ENCODE measurements around the gene CLDN20.
"Not testable (repeated sequence)": the region's sequence is repeated elsewhere in the genome, so short reads cannot be mapped to it uniquely, and the experiment has no call there.

The CLDN20 gene

DNA sequence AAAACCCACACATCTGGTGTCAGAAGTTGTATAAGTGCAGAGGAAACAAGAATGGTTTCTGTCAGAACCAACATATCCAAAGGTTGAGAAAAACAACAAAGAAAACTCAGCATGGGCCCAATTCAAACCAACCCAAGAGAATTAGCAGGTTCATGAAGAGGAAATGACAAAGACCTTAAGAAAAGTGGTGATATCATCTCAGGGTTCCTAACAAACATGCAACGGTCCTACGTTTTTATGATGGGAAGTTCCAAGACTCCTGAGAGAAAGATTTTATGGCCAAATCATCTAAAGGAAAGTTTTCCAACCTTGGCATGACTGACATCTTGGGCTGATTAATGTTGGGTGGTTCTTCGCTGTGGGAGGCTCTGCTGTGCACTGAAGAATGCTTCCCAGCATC, 27.5 kb downstream of the CLDN20 start:
- DNase-seq, result no peak

DNA sequence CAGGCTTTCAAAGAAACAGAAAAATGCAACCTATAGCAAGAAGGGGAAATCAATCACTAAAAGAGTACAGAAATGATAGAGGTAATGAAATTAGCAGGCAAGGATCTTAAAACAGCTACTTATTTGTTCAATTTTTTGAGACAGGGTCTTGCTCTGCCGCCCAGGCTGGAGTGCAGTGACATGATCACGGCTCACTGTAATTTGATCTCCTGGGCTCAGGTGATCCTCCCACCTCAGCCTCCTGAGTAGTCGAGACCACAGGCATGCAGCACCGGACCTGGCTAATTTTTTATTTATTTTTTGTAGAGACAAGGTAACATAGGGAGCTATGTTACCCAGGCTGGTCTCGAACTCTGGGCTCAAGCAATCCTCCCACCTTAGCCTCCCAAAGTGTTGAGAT, 28.9 kb downstream of the CLDN20 start:
- DNase-seq, result no peak
- intact Hi-C loops (cut with DNase I), result no loop called here

More for the DNA sequence above, 27.5 kb downstream of the CLDN20 start:
- intact Hi-C loops (cut with DNase I), result no loop called here

DNA sequence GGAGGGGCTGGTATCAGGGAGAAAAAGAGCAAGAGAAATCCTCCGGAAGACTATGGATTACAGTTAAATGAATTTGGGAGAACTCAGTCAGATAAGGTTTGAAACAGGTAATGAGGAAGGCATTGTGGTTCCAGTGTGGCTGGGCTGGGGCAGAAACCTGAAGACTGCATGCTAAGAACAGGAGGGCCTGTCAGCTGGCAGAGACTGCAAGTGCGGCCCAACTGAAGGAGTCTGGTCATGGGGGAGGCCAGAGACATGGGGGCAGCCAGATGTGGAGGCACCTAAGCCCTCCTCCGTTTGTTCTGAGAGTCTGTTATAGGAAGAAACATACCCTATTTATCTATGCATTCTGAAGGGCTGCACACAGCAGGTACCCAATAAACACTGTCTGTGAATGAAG, 33.9 kb downstream of the CLDN20 start:
- no peak for DNase-seq

DNA sequence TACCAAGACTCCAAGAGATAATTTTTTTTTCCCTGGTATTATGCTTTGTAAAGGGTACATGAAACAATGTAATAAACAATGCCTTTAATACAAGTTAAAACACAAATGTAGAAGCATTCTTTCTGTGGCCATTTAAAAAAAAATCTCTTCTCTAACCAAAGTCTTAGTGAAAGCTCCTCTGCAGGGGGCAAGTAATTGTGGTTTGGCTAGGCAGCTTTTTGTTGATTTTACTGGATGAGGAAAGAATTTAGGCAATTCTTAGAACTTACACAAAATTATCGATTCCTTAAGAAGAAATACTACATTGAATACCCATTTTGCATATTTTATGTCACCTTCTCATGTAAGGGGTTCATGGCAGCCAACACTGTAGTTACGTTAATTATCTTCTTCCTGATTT, 38.1 kb downstream of the CLDN20 start:
- DNase-seq, result no peak

More for the DNA sequence above, 33.9 kb downstream of the CLDN20 start:
- intact Hi-C loops (cut with DNase I), result no loop called here

DNA sequence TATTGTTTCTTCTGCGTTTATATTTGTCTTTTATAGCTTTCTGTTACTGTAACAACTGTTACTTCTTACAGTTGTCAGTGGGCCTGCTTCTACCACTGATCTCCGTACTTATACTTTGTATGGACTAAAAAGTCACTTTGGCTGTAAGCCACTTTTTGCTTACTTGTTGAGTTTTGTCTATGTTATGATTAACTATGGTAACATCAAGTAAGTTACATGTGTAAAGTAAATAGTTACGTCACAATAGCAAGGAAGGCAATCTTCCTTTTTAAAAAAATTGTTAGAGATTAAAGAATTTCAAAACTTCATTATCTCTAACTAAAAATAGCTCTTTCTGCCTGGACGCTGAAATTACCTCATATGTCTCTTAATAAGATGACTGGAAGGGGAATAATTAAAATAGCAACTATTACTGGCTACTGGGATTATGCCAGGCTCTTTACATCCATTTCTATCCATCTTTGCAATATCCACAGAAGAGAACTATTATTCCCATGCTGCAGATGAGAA, 39.6 kb downstream of the CLDN20 start:
- intact Hi-C loops (cut with DNase I), result no loop called here
- no peak for DNase-seq

More for the DNA sequence above, 38.1 kb downstream of the CLDN20 start:
- intact Hi-C loops (cut with DNase I), result no loop called here

DNA sequence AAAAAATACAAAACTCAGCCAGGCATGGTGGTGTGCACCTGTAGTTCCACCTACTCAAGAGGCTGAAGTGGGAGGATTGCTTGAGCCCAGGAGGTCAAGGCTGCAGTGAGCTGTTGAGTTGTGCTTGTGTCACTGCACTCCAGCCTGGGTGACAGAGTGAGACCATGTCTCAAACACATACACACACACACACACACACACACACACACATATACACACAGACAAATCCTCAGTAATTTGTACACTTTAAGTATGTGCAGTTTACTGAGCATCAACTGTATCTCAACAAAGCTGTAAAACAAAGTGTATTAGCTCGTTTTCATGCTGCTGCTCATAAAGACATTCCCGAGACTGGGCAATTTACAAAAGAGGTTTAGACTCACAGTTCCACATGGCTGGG, 43.1 kb downstream of the CLDN20 start:
- intact Hi-C loops (cut with DNase I), result no loop called here
- no peak for DNase-seq

DNA sequence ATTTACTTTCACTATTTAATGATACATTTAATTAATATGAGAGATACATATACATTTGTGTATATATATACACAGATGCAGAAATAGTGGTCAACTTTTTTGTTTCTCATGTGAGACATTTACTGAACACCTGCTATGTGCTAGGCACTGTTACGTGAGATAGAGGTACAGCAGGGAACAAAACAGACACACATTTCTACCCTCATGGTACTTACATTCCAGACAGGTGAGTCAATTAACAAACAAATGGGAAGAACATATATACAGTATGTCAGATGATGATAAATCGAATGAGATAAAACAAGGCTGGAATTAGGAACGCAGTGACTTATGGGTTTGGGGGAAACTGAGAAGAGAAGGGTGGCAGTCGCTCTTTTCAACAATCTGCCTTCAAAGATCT, 45.3 kb downstream of the CLDN20 start:
- intact Hi-C loops (cut with DNase I), result no loop called here
- DNase-seq, result no peak

DNA sequence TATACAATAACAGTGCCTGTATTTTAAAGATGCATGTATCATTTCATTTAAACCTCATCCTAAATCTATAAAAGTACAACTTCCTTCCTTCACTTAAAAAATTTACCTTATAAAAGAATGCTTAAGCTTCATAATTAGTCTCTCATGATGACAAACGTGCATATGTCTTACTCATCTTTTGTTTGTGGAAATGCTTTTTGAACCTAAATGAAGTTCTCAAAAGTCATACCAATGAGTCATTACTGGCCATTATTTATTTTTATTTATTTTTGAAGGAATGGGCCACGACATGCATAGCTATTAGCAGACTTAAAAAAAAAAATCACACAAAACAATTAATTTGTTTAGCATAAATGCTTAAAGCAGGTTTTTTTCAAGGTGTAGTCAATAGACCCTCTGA, 46.8 kb downstream of the CLDN20 start:
- no peak for DNase-seq
- intact Hi-C loops (cut with DNase I), result loop anchor here (10.0 kb wide), 1 partner anchor 136 kb away; no protein-coding TSS in a partner anchor

DNA sequence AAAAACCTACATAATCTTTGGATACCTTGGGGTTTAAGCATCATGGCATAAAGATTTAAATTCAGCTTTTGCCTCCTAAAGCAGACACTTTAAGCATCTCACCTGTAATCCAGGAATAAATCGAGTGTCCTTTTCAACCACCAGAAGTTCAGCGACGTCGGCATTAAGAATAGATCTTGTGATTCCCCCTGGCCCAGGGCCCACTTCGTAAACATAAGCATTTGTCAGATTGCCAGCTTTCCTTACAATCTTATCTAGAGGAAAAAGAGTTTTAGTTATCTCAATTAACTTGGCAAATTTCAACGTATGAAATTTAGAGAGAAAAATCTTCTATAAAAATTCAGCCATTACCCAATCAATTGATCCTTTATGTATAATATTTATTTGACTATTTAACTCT, 47.3 kb downstream of the CLDN20 start:
- intact Hi-C loops (cut with DNase I), result loop anchor here (10.0 kb wide), 1 partner anchor 136 kb away; no protein-coding TSS in a partner anchor

DNA sequence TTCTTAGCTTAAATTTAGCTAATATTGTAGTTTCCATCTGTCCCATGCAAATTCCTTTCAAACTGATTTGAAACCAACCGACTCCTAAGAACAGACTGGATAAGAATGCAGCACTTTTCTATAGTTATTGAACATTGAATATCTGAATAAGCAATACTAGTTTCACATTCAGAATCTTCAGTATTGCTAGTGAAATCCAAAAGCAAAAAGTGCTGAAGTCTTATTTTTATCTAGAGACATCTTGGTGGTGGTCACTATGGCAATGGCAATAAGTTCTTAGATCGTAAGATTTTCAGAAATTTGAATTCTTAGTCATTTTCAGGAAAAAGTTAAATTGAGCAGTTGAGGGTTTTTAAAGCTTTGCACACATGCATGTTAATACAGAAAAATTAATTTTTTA, 47.8 kb downstream of the CLDN20 start:
- no peak for DNase-seq
- intact Hi-C loops (cut with DNase I), result loop anchor here (10.0 kb wide), 1 partner anchor 137 kb away; no protein-coding TSS in a partner anchor

More for the DNA sequence above, 47.3 kb downstream of the CLDN20 start:
- no peak for DNase-seq

DNA sequence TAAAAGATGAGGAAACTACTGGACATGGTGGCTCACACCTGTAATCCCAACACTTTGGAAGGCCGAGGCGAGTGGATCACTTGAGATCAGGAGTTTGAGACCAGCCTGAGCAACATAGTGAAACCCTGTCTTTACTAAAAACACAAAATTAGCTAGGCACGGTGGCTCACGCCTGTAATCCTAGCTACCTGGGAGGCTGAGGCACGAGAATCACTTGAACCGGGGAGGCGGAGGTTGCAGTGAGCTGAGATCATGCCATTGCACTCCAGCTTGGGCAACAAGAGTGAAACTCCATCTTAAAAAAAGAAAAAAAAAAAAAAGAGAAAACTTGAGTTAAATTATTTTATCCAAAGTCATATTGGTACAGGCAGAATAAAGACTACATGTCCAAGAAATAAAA, 49.1 kb downstream of the CLDN20 start:
- intact Hi-C loops (cut with DNase I), result loop anchor here (10.0 kb wide), 1 partner anchor 138 kb away; no protein-coding TSS in a partner anchor

DNA sequence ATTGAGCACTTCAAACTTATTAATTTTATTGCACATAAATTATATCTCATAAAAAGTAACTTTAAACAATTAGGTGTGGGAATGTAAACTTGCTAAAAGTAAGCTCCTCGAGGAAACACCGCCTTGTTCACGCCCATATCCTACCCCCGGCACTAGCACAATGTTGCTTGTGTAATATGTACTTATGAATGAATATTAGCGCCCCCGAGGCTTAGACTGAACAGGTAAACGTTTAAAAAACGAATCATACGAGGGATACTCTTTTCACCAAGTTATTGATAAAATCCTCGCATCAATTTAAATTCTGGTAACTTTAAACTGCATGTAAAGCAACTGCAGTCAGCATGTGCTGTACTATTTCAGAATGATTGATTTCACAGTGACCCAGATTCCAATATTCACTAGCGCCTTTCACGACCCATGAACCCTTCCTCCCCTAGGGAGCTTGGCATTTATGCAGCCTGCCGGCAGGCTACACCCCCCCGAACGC, 49.8 kb downstream of the CLDN20 start:
- peak in 11 of 42 donors; percentile 3 to 54 (median 14) for DNase-seq
- intact Hi-C loops (cut with DNase I), result loop anchor here (10.0 kb wide), 1 partner anchor 139 kb away; no protein-coding TSS in a partner anchor

More for the DNA sequence above, 49.1 kb downstream of the CLDN20 start:
- not testable (repeated sequence) for DNase-seq

DNA sequence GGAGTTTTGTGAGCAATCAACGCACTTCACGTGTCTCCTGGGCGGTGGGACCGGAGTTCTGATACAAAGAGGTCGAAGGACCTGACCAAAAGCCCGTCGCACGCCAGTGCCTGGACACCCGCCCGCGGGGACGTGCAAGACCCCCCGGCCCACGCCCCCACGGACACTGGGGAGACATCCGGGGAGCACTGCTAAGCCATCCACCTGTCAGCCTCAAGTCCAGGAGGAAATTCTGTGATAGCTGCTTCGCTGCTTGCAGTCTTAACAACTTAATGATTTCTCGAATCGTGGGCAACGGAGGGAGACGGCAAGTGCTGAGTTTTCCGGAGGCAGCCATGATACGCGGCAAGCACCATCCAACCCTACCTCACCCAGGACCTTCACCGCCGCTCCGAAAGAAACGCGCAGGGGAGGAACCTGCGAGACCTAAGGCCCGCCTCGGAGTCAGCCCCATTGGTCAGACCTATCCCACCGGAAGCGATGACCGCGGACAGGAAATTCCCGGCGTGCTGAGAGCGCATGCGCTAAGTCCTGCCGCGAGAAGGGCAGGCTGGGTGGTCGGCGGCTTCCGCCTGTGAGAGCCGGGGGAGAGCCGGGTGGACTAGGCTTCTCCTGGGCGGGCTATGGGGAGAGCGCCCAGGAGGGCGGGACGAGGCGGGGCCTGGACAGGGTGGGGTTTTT, 50.4 kb downstream of the CLDN20 start, which contains the start of gene TFB1M:
Gene TFB1M, minus strand, starts transcription at position 393 of the 681 bp plus-strand sequence. Its CDS starts 56 bp downstream, at position 337.
- intact Hi-C loops (cut with DNase I), result loop anchor here (10.0 kb wide), 1 partner anchor 139 kb away; no protein-coding TSS in a partner anchor
- DNase-seq, result peak; percentile 95 to 100 (median 98)

DNA sequence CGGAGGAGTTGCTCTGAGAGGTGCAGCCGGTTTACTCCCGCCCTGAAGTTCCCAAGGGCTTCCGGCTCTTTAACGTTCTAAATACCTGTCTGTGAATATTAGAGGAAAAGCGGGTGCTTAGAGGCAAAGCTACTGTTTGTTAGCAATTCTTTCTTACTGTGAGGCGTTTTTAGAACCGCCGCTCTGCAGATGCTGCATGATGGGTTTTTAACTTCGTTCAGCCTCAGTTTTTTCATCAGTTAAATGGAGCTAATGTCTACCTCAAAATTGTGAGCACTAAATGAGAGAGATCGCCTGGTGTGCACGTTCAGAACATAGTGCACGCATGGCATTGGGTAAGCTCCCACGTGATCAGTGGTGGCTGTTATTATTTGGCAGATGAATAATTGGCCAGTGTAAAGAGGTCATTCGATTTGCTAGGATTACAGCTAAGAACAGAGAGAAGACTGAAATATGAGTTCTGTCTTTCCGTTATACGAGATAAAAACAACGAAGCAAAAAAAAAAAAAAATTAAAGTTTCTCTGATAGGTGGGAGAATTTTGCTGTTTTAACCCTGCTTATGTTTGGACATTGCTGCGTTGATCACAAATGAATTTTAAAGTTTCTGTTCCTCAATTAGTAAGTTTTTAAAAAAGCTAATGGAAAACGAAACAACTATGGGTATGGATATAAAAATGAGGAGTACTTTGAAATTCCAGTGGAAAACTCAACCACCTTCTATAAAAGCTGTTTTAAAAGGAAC, 51.1 kb downstream of the CLDN20 start:
- peak in 37 of 42 donors; percentile 7 to 77 (median 41) for DNase-seq
- intact Hi-C loops (cut with DNase I), result loop anchor here (10.0 kb wide), 1 partner anchor 140 kb away; no protein-coding TSS in a partner anchor

DNA sequence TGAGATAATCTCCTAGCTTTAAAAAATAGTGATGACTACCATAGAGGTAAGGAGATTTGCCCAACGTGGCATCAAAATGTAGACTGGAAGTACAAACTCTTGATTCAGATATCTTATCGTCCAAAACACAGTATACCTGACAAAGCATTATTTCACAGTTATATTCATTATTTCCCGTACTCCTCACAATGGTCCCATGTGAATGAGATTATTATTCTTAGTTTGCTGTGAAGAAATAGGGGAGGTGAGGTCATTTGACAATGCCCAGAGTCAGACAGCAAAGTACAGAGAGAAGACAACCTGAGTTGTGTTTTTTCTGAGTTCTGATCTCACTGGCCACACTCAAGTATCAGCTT, 51.7 kb downstream of the CLDN20 start:
- intact Hi-C loops (cut with DNase I), result loop anchor here (10.0 kb wide), 1 partner anchor 141 kb away; no protein-coding TSS in a partner anchor
- no peak for DNase-seq

DNA sequence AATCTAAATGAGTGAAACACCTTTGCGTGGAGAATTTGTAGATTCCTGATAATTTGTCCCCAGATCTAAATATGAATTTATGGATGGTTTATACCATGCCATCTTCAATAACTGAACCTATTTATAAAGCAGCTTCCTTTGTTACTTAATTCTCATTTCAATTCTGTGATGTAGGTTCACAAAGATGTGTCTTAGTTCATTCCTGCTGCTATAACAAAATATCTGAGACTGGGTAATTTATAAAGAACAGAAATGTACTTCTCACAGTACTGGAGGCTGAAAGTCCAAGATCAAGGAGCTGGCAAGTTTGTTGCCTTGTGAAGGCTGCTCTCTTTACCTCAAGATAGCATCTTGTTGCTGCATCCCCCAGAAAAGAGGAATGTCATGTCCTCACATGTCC, 52.6 kb downstream of the CLDN20 start:
- intact Hi-C loops (cut with DNase I), result loop anchor here (10.0 kb wide), 1 partner anchor 142 kb away; no protein-coding TSS in a partner anchor
- no peak for DNase-seq

DNA sequence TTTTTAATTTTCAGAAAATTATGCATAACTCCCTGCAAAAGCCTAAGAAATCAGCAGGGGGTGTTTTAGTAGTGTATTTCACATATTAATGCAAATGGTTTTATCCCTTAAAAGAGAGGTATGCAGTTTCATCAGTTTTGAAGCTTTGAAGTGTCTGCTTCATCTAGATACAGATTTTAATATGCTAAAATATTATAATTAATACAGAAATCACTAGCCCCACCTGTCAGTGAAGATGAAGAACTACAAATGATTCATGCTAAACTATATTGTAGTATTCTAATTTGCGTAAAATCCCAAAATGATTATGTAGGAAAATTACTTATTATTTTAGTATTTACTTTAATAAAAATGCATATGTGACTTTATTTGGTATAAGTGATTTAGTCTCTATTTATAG, 53.4 kb downstream of the CLDN20 start:
- intact Hi-C loops (cut with DNase I), result loop anchor here (10.0 kb wide), 1 partner anchor 142 kb away; no protein-coding TSS in a partner anchor
- DNase-seq, result no peak

DNA sequence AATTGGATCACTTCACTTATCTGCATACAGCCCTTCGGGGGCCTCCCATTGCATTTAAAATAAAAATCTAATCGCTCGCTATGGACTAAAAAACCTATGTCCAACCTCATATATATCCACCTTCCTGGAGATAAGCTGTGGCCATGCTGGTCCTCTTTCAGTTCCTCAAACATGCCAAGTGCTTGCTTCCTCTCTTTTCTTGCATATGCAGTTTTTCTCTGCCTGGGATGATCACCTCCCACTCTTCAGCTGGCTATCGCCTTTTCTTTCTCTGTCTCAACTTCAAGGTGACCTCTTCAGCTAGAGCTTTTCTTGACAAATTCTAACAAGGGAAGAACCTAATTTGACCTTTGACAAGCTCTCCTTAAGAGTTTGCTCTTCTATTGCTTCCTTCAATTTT, 56.1 kb downstream of the CLDN20 start:
- DNase-seq, result peak in 2 of 42 donors; percentile 4 to 9
- intact Hi-C loops (cut with DNase I), result loop anchor here (10.0 kb wide), 1 partner anchor 145 kb away; no protein-coding TSS in a partner anchor

DNA sequence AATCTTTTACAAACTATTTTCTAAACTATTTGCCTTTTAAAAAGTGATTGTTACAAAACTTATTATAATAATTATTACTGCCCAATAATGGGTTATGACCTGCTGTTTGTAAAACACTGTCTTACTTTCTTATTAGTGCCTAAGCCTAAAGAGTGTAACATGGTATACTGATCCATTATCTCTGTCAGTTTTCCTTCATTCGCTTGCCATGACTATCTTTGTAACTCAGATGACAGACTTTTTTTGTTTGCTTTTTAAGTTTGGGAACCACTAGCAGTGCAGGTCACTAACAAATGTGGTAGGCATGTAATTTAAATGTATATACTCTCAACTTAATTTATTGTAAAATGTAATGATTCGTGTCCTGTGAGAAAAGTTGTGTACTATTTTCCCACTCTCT, 60.4 kb downstream of the CLDN20 start:
- DNase-seq, result no peak
- intact Hi-C loops (cut with DNase I), result no loop called here

Data from head of caudate nucleus (tissue), 42 donors.